Uterus (tissue), 2 donors: ENCODE measurements around the gene DLGAP3.

ENCODE experiments used
- CTCF ChIP-seq, 4 experiments: fragments of 200-600 bp in 2 of 4; fragments of 450-650 bp in 2 of 4; sonication (generic) in 2 of 4; IDR thresholded peaks; one replicate each; pipeline ENCODE4 v1.5.1; 2016 to 2019; ENCODE audit warnings: antibody characterized with exemption in 4 of 4, mild to moderate bottlenecking in 2 of 4, moderate library complexity in 1 of 4
- POLR2A ChIP-seq, 2 donors: fragments of 450-650 bp; IDR thresholded peaks; one replicate each; pipeline ENCODE4 v1.6.1; 2016; ENCODE audit warnings: antibody characterized with exemption in 2 of 2, mild to moderate bottlenecking in 1 of 2, moderate library complexity in 1 of 2

GRCh38 chr1:34918977-34919561 lies 10.4 kb downstream of the DLGAP3 start:
- TF ChIP-seq CTCF (IDR thresholded peaks at IDR 0.05) (no peak), POLR2A (IDR thresholded peaks at IDR 0.05) (no peak)
